GM12878 (cell line): ENCODE results near the gene PPEF1.

Experiments
- CUX1 ChIP-seq: IDR thresholded peaks from 2 replicates; pipeline ENCODE4 v1.6.1; 2012; ENCODE audit warnings: improper control_type of control experiment, low read depth, low read length; ENCODE audit not compliant: insufficient replicate concordance
- PAX5 ChIP-seq: IDR thresholded peaks from 2 replicates; pipeline ENCODE4 v1.6.1; 2011; ENCODE audit warnings: low read depth, low read length, borderline replicate concordance
- POLR2A ChIP-seq: IDR thresholded peaks from 2 replicates; pipeline ENCODE4 v1.6.1; 2011; ENCODE audit warnings: low read depth, mild to moderate bottlenecking, low read length
- RELA ChIP-seq: fragments of 450-650 bp; IDR thresholded peaks from 2 replicates; pipeline ENCODE4 v1.8.0; 2014; ENCODE audit warnings: borderline replicate concordance; ENCODE audit not compliant: partially characterized antibody
- SIX5 ChIP-seq: IDR thresholded peaks from 2 replicates; pipeline ENCODE4 v1.6.1; 2011; ENCODE audit warnings: mild to moderate bottlenecking, low read depth, low read length, moderate library complexity; ENCODE audit not compliant: severe bottlenecking

GRCh38 chrX:18875256-18875878 lies 167.9 kb downstream of the PPEF1 start:
- TF ChIP-seq CUX1 (no peak), SIX5 (no peak), RELA (no peak), POLR2A (no peak), PAX5 (no peak)
